K562 (cell line): ENCODE measurements around the gene AP3B1. TPM values are rescaled to one million over a fixed set of nuclear protein-coding genes. Genes with fewer than 3 reads are reported as not detected.

ENCODE experiments used
- ATAC-seq: fragments of 200-7000 bp; cut with Tn5 transposase; 3 replicates; pipeline ENCODE4 v1.9.1; 2020; ENCODE audit warnings: moderate library complexity
- BruUV-seq: library from RNA; stranded (reverse); fragments of 400-500 nt; replicated peaks from 2 replicates; lab custom pipeline; 2021; lab: Mats Ljungman, UMichigan
- CTCF ChIA-PET: fragments of 300-600 bp; formaldehyde crosslinking; extraction: SDS; loops from one replicate; lab custom pipeline; 2021; ENCODE audit warnings: low intra/inter-chr PET ratio; lab: Yijun Ruan, JAX
- POLR2A ChIA-PET: fragments of 300-600, 350-650 bp; sonication (Branson Sonifier 250); formaldehyde crosslinking; extraction: SDS; loops from one replicate; lab custom pipeline; 2021; ENCODE audit warnings: antibody characterized with exemption, inconsistent platforms; lab: Yijun Ruan, JAX
- DNase-seq, 4 experiments: peaks; one replicate each; pipeline versions ENCODE4 v3.0.0 to v3.0.0-alpha.2; 2011 to 2018; ENCODE audit warnings: low spot score in 3 of 4, mixed read lengths in 3 of 4; ENCODE audit errors: extremely low read depth in 1 of 4
- FAIRE-seq: peaks from 2 replicates; lab custom pipeline; 2011; peaks lifted over from hg19 to GRCh38; lab: Jason Lieb, UNC
- H2AFZ ChIP-seq: 2 replicates; pipeline ENCODE4 v1.6.0; 2011; ENCODE audit warnings: low read depth, low read length, control low read depth, inconsistent platforms
- H3K27ac ChIP-seq: fragments of 200-600 bp; 3 replicates; pipeline ENCODE4 v1.8.0; 2011; ENCODE audit warnings: low read depth, mild to moderate bottlenecking, control low read depth, inconsistent platforms, low read length, moderate library complexity, mixed read lengths; ENCODE audit errors: extremely low read depth
- H3K27me3 ChIP-seq, 2 experiments: fragments of 300-600 bp in 1 of 2; 2 replicates in 1 of 2; 3 replicates in 1 of 2; pipeline versions ENCODE4 v1.6.0 to v1.8.0; 2011; ENCODE audit warnings: inconsistent platforms in 2 of 2, low read length in 2 of 2, mild to moderate bottlenecking in 1 of 2, mixed read lengths in 1 of 2, moderate library complexity in 1 of 2; ENCODE audit not compliant: control insufficient read depth in 2 of 2, insufficient read depth in 2 of 2
- H3K36me3 ChIP-seq: fragments of 300-600 bp; 3 replicates; pipeline ENCODE4 v1.8.0; 2011; ENCODE audit warnings: mild to moderate bottlenecking, low read length, inconsistent platforms; ENCODE audit not compliant: control insufficient read depth, insufficient read depth
- H3K4me1 ChIP-seq, 2 experiments: fragments of 200-600 bp in 1 of 2; replicated peaks in 1 of 2; 2 replicates in 1 of 2; 3 replicates in 1 of 2; pipeline versions ENCODE4 v1.5.1 to v1.8.0; 2011; ENCODE audit warnings: inconsistent platforms in 2 of 2, low read length in 2 of 2, mild to moderate bottlenecking in 1 of 2, mixed read lengths in 1 of 2, moderate library complexity in 1 of 2; ENCODE audit not compliant: control insufficient read depth in 2 of 2, insufficient read depth in 2 of 2
- H3K4me2 ChIP-seq: 2 replicates; pipeline ENCODE4 v1.6.1; 2011; ENCODE audit warnings: low read length, control low read depth, inconsistent platforms, mixed read lengths; ENCODE audit not compliant: insufficient read depth
- H3K4me3 ChIP-seq: fragments of 200-600 bp; sonication (generic), shearing (Covaris generic); 2 replicates; pipeline ENCODE4 v1.5.1; 2016; ENCODE audit warnings: control low read depth, inconsistent platforms
- H3K79me2 ChIP-seq: fragments of 200-600 bp; 3 replicates; pipeline ENCODE4 v1.8.0; 2011; ENCODE audit warnings: low read length, inconsistent platforms; ENCODE audit not compliant: control insufficient read depth, insufficient read depth
- H3K9ac ChIP-seq, 2 experiments: 2 replicates each; pipeline versions ENCODE4 v1.6.0 to v1.6.1; 2011; ENCODE audit warnings: low read depth in 2 of 2, low read length in 2 of 2, control low read depth in 1 of 2, inconsistent platforms in 1 of 2, mild to moderate bottlenecking in 1 of 2, mixed read lengths in 1 of 2; ENCODE audit not compliant: insufficient read depth in 1 of 2
- H3K9me1 ChIP-seq: one replicate; pipeline ENCODE4 v1.6.0; 2011; ENCODE audit warnings: inconsistent platforms, mild to moderate bottlenecking, low read length, moderate library complexity; ENCODE audit not compliant: control insufficient read depth, insufficient read depth
- H3K9me3 ChIP-seq: replicated peaks from 2 replicates; pipeline ENCODE4 v1.5.1; 2011; ENCODE audit warnings: low read depth, low read length, inconsistent platforms; ENCODE audit not compliant: control insufficient read depth, insufficient read depth
- H4K20me1 ChIP-seq: replicated peaks from 2 replicates; pipeline ENCODE4 v1.6.1; 2011; ENCODE audit warnings: low read length, inconsistent platforms, mixed read lengths; ENCODE audit not compliant: control insufficient read depth, insufficient read depth
- CC2D1A ChIP-seq: fragments of 450-650 bp; IDR thresholded peaks from 2 replicates; pipeline ENCODE4 v1.6.1; 2017; ENCODE audit warnings: mild to moderate bottlenecking
- NR2C2 ChIP-seq, 2 experiments: fragments of 200-800 bp in 1 of 2; sonication (Bioruptor generic) in 1 of 2; sonication (generic) in 1 of 2; formaldehyde crosslinking in 1 of 2; IDR thresholded peaks; 2 replicates each; pipeline versions ENCODE4 v1.6.1 to v1.8.0; 2016 to 2022; ENCODE audit warnings: mild to moderate bottlenecking in 1 of 2, missing compliant biosample characterization in 1 of 2, missing genetic modification characterization in 1 of 2, missing genetic modification reagents in 1 of 2
- PHF21A ChIP-seq: fragments of 450-650 bp; IDR thresholded peaks from 2 replicates; pipeline ENCODE4 v1.6.1; 2017; ENCODE audit warnings: low read depth, borderline replicate concordance
- ZBTB1 ChIP-seq: sonication (generic); formaldehyde crosslinking; IDR thresholded peaks from 2 replicates; pipeline ENCODE4 v1.8.1; 2023; ENCODE audit warnings: missing genetic modification reagents, low read depth, mild to moderate bottlenecking, borderline replicate concordance
- WGBS: fragments of 100-300 bp; shearing (Covaris generic); methylation state at CpG from one replicate; pipeline ENCODE4 v1.1.6; 2016; ENCODE audit warnings: low coverage, mixed read lengths; ENCODE audit not compliant: insufficient coverage; ENCODE audit errors: missing lambda C conversion rate; 5-methylcytosine and 5-hydroxymethylcytosine counted together
- in situ Hi-C: fragments of 300-500 bp; cut with MboI; formaldehyde crosslinking; loops from 4 replicates; pipeline ENCODE4 v1.15.0; 2018; ENCODE audit warnings: inconsistent platforms, mixed read lengths
- intact Hi-C: fragments of 100-400 bp; cut with micrococcal nuclease; formaldehyde crosslinking; loops from 2 replicates; pipeline ENCODE4 v1.14.2; 2022
- polyA plus RNA-seq, 8 experiments: library from polyadenylated mRNA; depleted of rRNA in 4 of 8; stranded (reverse) in 5 of 8; unstranded in 3 of 8; fragments of >200 nt; fragmentation: Nextera tagmentation in 2 of 8; fragmentation: Illumina TruSeq in 1 of 8; extraction: Ambion mirVana in 2 of 8; extraction: Trizol in 1 of 8; gene quantifications; 2 replicates each; pipeline versions ENCODE4 v1.2.1 to v1.2.3, GENCODE V29; 2011 to 2014; ENCODE audit warnings: inconsistent platforms in 1 of 8, missing spikeins in 1 of 8
- total RNA-seq, 7 experiments: library from RNA; depleted of rRNA in 6 of 7; stranded (reverse); fragments of >200 nt in 6 of 7; fragmentation: Illumina TruSeq in 2 of 7; extraction: Trizol in 2 of 7; gene quantifications; 2 replicates each; pipeline versions ENCODE4 v1.2.1 to v1.2.3, GENCODE V29; 2011 to 2021; ENCODE audit warnings: low replicate concordance in 1 of 7
- TF ChIP-seq, protein P1 (sequence below): sonication (generic); formaldehyde crosslinking; IDR thresholded peaks from 2 replicates; pipeline ENCODE4 v1.8.1; 2023; ENCODE audit warnings: mild to moderate bottlenecking, missing genetic modification reagents
- TF ChIP-seq, protein P2 (sequence below): fragments of 250-450 bp; sonication (Bioruptor Pico); IDR thresholded peaks from 2 replicates; pipeline ENCODE4 v1.8.0; 2022; ENCODE audit warnings: inconsistent platforms
- TF ChIP-seq, protein P3 (sequence below): fragments of 250-450 bp; sonication (Bioruptor Pico); IDR thresholded peaks from 2 replicates; pipeline ENCODE4 v1.5.0; 2020; ENCODE audit warnings: mild to moderate bottlenecking

Gene AP3B1
- total and polyA plus RNA-seq, 9 of the 15 experiments (the other 6 are each of a cell fraction or from before 2014, with no cell fraction given) = 21.1 to 61.8 (median 42.2) TPM

DNA sequence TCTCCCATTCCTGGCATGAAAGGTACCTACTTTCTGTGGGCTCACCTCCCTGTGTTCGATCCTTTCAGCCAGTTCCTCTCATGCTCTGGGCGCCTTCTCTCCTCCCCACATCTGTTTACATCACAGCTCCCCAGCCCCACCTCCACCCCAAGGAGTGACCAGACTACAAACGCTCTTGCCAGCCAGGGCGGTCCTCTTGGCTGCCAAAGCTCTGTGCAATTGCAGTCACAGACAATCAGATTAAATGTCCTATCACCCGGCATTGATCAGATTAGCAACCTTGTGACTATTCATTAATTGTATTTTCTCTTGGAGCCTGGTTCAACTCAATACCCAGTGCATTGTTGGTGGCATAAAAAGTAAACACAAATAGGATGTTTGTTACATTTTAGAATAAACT, 307.2 kb downstream of the AP3B1 start:
- H3K27me3 ChIP-seq = peaks cover 0 to 7% of the 10 kb centered on the region in 2 experiments; a peak in 3 of 5 replicates
- H3K4me3 ChIP-seq = no peak overlapping the region
- intact Hi-C loops (loop anchor here (10.0 kb wide), 2 partner anchors 123 to 343 kb away; no protein-coding TSS in a partner anchor), in situ Hi-C loops (no loop called here)
- H3K9me3 ChIP-seq = no peaks in the 10 kb centered on the region
- WGBS = 15% methylated on average over 5 of the region's 5 CpGs
- TF ChIP-seq, protein P1, sequence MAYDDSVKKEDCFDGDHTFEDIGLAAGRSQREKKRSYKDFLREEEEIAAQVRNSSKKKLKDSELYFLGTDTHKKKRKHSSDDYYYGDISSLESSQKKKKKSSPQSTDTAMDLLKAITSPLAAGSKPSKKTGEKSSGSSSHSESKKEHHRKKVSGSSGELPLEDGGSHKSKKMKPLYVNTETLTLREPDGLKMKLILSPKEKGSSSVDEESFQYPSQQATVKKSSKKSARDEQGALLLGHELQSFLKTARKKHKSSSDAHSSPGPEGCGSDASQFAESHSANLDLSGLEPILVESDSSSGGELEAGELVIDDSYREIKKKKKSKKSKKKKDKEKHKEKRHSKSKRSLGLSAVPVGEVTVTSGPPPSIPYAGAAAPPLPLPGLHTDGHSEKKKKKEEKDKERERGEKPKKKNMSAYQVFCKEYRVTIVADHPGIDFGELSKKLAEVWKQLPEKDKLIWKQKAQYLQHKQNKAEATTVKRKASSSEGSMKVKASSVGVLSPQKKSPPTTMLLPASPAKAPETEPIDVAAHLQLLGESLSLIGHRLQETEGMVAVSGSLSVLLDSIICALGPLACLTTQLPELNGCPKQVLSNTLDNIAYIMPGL (CRISPR knock-in tag) = no peak
- TF ChIP-seq PHF21A = no peak
- TF ChIP-seq NR2C2 (CRISPR knock-in tag; IDR thresholded peaks at IDR 0.05) = no peak
- no peak for TF ChIP-seq NR2C2 (tag; IDR thresholded peaks at IDR 0.05)
- TF ChIP-seq, protein P2, sequence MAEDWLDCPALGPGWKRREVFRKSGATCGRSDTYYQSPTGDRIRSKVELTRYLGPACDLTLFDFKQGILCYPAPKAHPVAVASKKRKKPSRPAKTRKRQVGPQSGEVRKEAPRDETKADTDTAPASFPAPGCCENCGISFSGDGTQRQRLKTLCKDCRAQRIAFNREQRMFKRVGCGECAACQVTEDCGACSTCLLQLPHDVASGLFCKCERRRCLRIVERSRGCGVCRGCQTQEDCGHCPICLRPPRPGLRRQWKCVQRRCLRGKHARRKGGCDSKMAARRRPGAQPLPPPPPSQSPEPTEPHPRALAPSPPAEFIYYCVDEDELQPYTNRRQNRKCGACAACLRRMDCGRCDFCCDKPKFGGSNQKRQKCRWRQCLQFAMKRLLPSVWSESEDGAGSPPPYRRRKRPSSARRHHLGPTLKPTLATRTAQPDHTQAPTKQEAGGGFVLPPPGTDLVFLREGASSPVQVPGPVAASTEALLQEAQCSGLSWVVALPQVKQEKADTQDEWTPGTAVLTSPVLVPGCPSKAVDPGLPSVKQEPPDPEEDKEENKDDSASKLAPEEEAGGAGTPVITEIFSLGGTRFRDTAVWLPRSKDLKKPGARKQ = no peak
- no peak for TF ChIP-seq ZBTB1 (CRISPR knock-in tag)
- TF ChIP-seq CC2D1A = no peak
- TF ChIP-seq, protein P3, sequence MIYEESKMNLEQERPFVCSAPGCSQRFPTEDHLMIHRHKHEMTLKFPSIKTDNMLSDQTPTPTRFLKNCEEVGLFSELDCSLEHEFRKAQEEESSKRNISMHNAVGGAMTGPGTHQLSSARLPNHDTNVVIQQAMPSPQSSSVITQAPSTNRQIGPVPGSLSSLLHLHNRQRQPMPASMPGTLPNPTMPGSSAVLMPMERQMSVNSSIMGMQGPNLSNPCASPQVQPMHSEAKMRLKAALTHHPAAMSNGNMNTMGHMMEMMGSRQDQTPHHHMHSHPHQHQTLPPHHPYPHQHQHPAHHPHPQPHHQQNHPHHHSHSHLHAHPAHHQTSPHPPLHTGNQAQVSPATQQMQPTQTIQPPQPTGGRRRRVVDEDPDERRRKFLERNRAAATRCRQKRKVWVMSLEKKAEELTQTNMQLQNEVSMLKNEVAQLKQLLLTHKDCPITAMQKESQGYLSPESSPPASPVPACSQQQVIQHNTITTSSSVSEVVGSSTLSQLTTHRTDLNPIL (CRISPR knock-in tag) = no peak
- no TSS peak for BruUV-seq
- no peak overlapping the region for H3K9ac ChIP-seq
- ATAC-seq = no peak
- no peaks in the 10 kb centered on the region for H3K9me1 ChIP-seq
- no peak for FAIRE-seq
- ChIA-PET CTCF (no interaction called here), POLR2A (no interaction called here)
- no peak overlapping the region for H2AFZ ChIP-seq
- no peak for DNase-seq
- H3K79me2 ChIP-seq = no peaks in the 10 kb centered on the region
- H3K36me3 ChIP-seq = no peaks in the 10 kb centered on the region
- H3K4me1 ChIP-seq = peaks cover 0 to 6% of the 10 kb centered on the region in 2 experiments; a peak in 2 of 5 replicates
- H3K27ac ChIP-seq = no peak overlapping the region
- H4K20me1 ChIP-seq = no peaks in the 10 kb centered on the region; the same call in 1 of the 2 replicates
- H3K4me2 ChIP-seq = no peak overlapping the region
